Progenitor cell of endocrine pancreas (in vitro differentiated cells): ENCODE data around the gene CEP128. TPM values are rescaled to one million over a fixed set of nuclear protein-coding genes. Genes with fewer than 3 reads are reported as not detected.

Experiments
- DNase-seq: peaks from one replicate; pipeline ENCODE4 v3.0.0; 2021; ENCODE audit warnings: low spot score; ENCODE audit not compliant: unreplicated experiment
- H3K27ac Mint-ChIP-seq: 2 replicates; pipeline ENCODE4 v1.8.0; 2021; ENCODE audit warnings: mild to moderate bottlenecking, moderate library complexity, mixed read lengths
- H3K27me3 Mint-ChIP-seq: 2 replicates; pipeline ENCODE4 v1.8.0; 2021; ENCODE audit warnings: mixed read lengths
- H3K36me3 Mint-ChIP-seq: 2 replicates; pipeline ENCODE4 v1.8.0; 2022; ENCODE audit warnings: mixed read lengths; ENCODE audit not compliant: insufficient read depth
- H3K4me1 Mint-ChIP-seq: 2 replicates; pipeline ENCODE4 v1.8.0; 2021; ENCODE audit warnings: low read depth, mixed read lengths
- H3K4me3 Mint-ChIP-seq: 2 replicates; pipeline ENCODE4 v1.8.0; 2021; ENCODE audit warnings: low read depth, mild to moderate bottlenecking, moderate library complexity, mixed read lengths
- H3K9me3 Mint-ChIP-seq: 2 replicates; pipeline ENCODE4 v1.8.0; 2021; ENCODE audit warnings: low read depth, mixed read lengths
- total RNA-seq: library from RNA; stranded (reverse); gene quantifications from 2 replicates; pipeline ENCODE4 v1.2.1, GENCODE V29; 2021
- TF ChIP-seq, protein P1 (sequence below): fragments of 200-600 bp; sonication (generic); IDR thresholded peaks from one replicate; pipeline ENCODE4 v1.5.0; 2021; ENCODE audit warnings: antibody characterized with exemption, mild to moderate bottlenecking; ENCODE audit not compliant: unreplicated experiment

The CEP128 gene
- total RNA-seq, 1 donor from 2014 or later, result 15.9 TPM

DNA sequence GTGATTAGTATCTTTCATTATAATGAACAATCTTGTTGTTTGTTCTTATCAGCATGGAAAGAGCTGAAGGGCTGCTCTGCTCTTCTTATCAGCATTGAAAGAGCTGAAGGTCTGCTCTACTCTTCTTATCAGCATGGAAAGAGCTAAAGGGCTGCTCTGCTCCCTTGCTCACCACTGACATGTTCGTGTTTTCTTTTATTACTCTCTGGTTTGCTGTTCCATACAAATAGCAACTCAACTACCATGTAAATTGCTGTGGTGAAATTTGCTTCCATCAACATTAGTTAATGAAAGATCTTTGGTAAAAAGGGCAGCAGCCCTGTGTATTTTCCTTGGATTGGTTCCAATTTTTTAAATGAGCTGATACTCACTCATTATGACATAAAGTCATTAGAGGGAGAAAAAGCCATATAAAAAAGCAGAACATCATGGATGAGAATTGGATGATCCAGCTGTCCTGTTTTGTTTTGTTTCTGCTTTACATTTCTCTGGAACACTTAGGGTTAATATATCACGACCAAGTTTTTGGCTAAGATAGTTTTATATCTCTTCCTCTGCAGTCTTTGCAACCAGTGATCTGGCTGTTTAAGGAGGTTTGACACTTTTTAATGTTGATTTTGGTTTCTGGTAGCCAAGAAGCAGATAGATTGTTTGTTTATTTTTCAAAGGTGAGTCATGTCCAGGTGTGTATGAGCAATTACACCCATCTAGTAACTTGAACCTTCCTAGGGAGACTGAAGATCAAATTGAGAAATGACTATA is 356.6 kb downstream of the CEP128 start:
- H3K27me3 Mint-ChIP-seq, result peaks cover 8% of the 10 kb centered on the region
- no peaks in the 10 kb centered on the region for H3K36me3 Mint-ChIP-seq
- peaks cover 4% of the 10 kb centered on the region for H3K4me1 Mint-ChIP-seq
- H3K27ac Mint-ChIP-seq, result no peak overlapping the region
- no peak for DNase-seq
- TF ChIP-seq, protein P1, sequence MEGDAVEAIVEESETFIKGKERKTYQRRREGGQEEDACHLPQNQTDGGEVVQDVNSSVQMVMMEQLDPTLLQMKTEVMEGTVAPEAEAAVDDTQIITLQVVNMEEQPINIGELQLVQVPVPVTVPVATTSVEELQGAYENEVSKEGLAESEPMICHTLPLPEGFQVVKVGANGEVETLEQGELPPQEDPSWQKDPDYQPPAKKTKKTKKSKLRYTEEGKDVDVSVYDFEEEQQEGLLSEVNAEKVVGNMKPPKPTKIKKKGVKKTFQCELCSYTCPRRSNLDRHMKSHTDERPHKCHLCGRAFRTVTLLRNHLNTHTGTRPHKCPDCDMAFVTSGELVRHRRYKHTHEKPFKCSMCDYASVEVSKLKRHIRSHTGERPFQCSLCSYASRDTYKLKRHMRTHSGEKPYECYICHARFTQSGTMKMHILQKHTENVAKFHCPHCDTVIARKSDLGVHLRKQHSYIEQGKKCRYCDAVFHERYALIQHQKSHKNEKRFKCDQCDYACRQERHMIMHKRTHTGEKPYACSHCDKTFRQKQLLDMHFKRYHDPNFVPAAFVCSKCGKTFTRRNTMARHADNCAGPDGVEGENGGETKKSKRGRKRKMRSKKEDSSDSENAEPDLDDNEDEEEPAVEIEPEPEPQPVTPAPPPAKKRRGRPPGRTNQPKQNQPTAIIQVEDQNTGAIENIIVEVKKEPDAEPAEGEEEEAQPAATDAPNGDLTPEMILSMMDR, result no peak
- no peaks in the 10 kb centered on the region for H3K9me3 Mint-ChIP-seq
- no peak overlapping the region for H3K4me3 Mint-ChIP-seq

- H3K4me1 Mint-ChIP-seq, result peaks cover 2% of the 10 kb centered on the region
- peaks cover 6% of the 10 kb centered on the region for H3K27me3 Mint-ChIP-seq
- no peak overlapping the region for H3K4me3 Mint-ChIP-seq
- TF ChIP-seq, protein P1, result no peak
- no peak overlapping the region for H3K27ac Mint-ChIP-seq
- no peaks in the 10 kb centered on the region for H3K9me3 Mint-ChIP-seq
- no peaks in the 10 kb centered on the region for H3K36me3 Mint-ChIP-seq
- DNase-seq, result no peak
Observed at GRCh38 chr14:80577599-80577998, 363.9 kb downstream of the CEP128 start.

GRCh38 chr14:80576401-80576800 is 365.1 kb downstream of the CEP128 start:
- TF ChIP-seq, protein P1, result no peak
- no peak overlapping the region for H3K27ac Mint-ChIP-seq
- H3K36me3 Mint-ChIP-seq, result no peaks in the 10 kb centered on the region
- H3K4me1 Mint-ChIP-seq, result peaks cover 2% of the 10 kb centered on the region
- H3K4me3 Mint-ChIP-seq, result no peak overlapping the region
- DNase-seq, result no peak
- H3K27me3 Mint-ChIP-seq, result peaks cover 1% of the 10 kb centered on the region
- H3K9me3 Mint-ChIP-seq, result no peaks in the 10 kb centered on the region

DNA sequence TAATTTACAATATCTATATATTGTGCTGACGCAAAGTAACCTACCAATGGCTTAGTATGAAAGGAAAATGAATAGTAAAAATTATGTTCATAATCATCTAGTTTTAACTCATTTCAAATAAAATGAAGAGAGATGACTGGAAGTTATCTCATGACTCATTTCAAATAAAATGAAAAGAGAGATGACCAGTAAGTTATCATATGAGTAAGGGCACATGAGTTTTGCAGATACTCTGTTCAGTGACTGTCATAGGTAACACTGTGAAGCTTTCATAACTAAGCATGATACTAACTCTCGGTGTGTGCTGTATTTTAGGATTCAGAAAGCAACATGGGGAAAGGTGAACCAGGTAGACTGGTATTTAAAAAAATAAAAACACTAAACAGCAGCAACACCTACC is 365.8 kb downstream of the CEP128 start:
- H3K27me3 Mint-ChIP-seq, result no peaks in the 10 kb centered on the region
- H3K4me1 Mint-ChIP-seq, result peaks cover 2% of the 10 kb centered on the region
- no peak overlapping the region for H3K27ac Mint-ChIP-seq
- H3K36me3 Mint-ChIP-seq, result no peaks in the 10 kb centered on the region
- no peaks in the 10 kb centered on the region for H3K9me3 Mint-ChIP-seq
- no peak overlapping the region for H3K4me3 Mint-ChIP-seq
- DNase-seq, result no peak
- TF ChIP-seq, protein P1, result no peak

GRCh38 chr14:80572666-80573065 is 368.9 kb downstream of the CEP128 start:
- TF ChIP-seq, protein P1, result no peak
- Mint-ChIP-seq H3K27ac (no peak overlapping the region), H3K4me3 (no peak overlapping the region), H3K4me1 (no peaks in the 10 kb centered on the region), H3K27me3 (no peaks in the 10 kb centered on the region), H3K9me3 (no peaks in the 10 kb centered on the region), H3K36me3 (no peaks in the 10 kb centered on the region)
- no peak for DNase-seq
